PC-9 (cell line): ENCODE results near the gene TXNDC8. TPM values are rescaled to one million over a fixed set of nuclear protein-coding genes. Genes with fewer than 3 reads are reported as not detected.

Source experiments
- BruUV-seq: library from RNA; stranded (reverse); fragments of 400-500 nt; replicated peaks from 2 replicates; lab custom pipeline; 2021; lab: Mats Ljungman, UMichigan
- CTCF ChIA-PET: fragments of 300-600 bp; sonication (Branson Sonifier 250); formaldehyde crosslinking; loops from one replicate; lab custom pipeline; 2022; ENCODE audit warnings: antibody characterized with exemption; lab: Charles Lee
- POLR2A ChIA-PET: fragments of 300-600 bp; sonication (Branson Sonifier 250); formaldehyde crosslinking; loops from one replicate; lab custom pipeline; 2022; ENCODE audit warnings: antibody characterized with exemption; ENCODE audit not compliant: unreplicated experiment; lab: Charles Lee
- DNase-seq, 2 experiments: peaks; one replicate each; pipeline versions ENCODE4 v3.0.0 to v3.0.0-alpha.2; 2015 to 2022; ENCODE audit warnings: mixed read lengths in 1 of 2
- H2AFZ ChIP-seq: fragments of 200-600 bp; sonication (generic); 2 replicates; pipeline ENCODE4 v1.8.1; 2017; ENCODE audit warnings: antibody characterized with exemption
- H3F3A ChIP-seq: fragments of 200-600 bp; sonication (generic); 2 replicates; pipeline ENCODE4 v1.8.1; 2017; ENCODE audit warnings: antibody characterized with exemption, mild to moderate bottlenecking, low read depth; ENCODE audit not compliant: insufficient read depth
- H3K27ac ChIP-seq: fragments of 200-600 bp; sonication (generic); 2 replicates; pipeline ENCODE4 v1.6.1; 2016; ENCODE audit warnings: mixed run types
- H3K27me3 ChIP-seq: fragments of 200-600 bp; sonication (generic); 2 replicates; pipeline ENCODE4 v1.6.1; 2016; ENCODE audit warnings: low read depth, mixed run types; ENCODE audit not compliant: insufficient read depth
- H3K36me3 ChIP-seq: fragments of 200-600 bp; sonication (generic); 2 replicates; pipeline ENCODE4 v1.6.1; 2016; ENCODE audit warnings: low read depth, mixed run types
- H3K4me1 ChIP-seq: fragments of 200-600 bp; sonication (generic); replicated peaks from 2 replicates; pipeline ENCODE4 v1.6.1; 2016; ENCODE audit warnings: mixed run types; ENCODE audit not compliant: insufficient read depth
- H3K4me2 ChIP-seq: fragments of 200-600 bp; sonication (generic); 2 replicates; pipeline ENCODE4 v1.6.1; 2017; ENCODE audit warnings: mixed run types
- H3K4me3 ChIP-seq: fragments of 200-600 bp; sonication (generic); 2 replicates; pipeline ENCODE4 v1.6.1; 2016; ENCODE audit warnings: mixed run types
- H3K79me2 ChIP-seq: fragments of 200-600 bp; sonication (generic); 2 replicates; pipeline ENCODE4 v1.6.1; 2017; ENCODE audit warnings: low read depth, mixed run types
- H3K9me2 ChIP-seq: fragments of 200-600 bp; sonication (generic); 2 replicates; pipeline ENCODE4 v1.8.1; 2017; ENCODE audit warnings: mild to moderate bottlenecking; ENCODE audit not compliant: insufficient read depth
- H3K9me3 ChIP-seq: fragments of 200-600 bp; sonication (generic); 2 replicates; pipeline ENCODE4 v1.8.1; 2016; ENCODE audit warnings: low read depth; ENCODE audit not compliant: insufficient read depth
- H4K20me1 ChIP-seq: fragments of 200-600 bp; sonication (generic); 2 replicates; pipeline ENCODE4 v1.8.1; 2017; ENCODE audit not compliant: insufficient read depth
- CTCF ChIP-seq: fragments of 200-600 bp; sonication (generic); conservative IDR thresholded peaks from 2 replicates; pipeline ENCODE4 v1.6.1; 2017; ENCODE audit warnings: mixed run types, antibody characterized with exemption, mild to moderate bottlenecking, moderate library complexity
- EZH2 ChIP-seq: fragments of 200-600 bp; sonication (generic); IDR thresholded peaks from 2 replicates; pipeline ENCODE4 v1.8.0; 2017; ENCODE audit warnings: antibody characterized with exemption, low read depth
- intact Hi-C: fragments of 100-400 bp; cut with micrococcal nuclease; formaldehyde crosslinking; loops from one replicate; pipeline ENCODE4 v1.10.0; 2022; ENCODE audit not compliant: unreplicated experiment
- total RNA-seq: library from RNA; stranded (reverse); gene quantifications from 2 replicates; pipeline ENCODE4 v1.2.3, GENCODE V29; 2021

Gene TXNDC8
- total RNA-seq, 1 experiment from 2014 or later = not detected

- H3K9me3 ChIP-seq = no peaks in the 10 kb centered on the region
- H2AFZ ChIP-seq = no peak overlapping the region
- no peaks in the 10 kb centered on the region for H3K27me3 ChIP-seq
- H3K9me2 ChIP-seq = no peaks in the 10 kb centered on the region
- H3K79me2 ChIP-seq = peaks cover 26% of the 10 kb centered on the region
- no peak overlapping the region for H3K4me2 ChIP-seq
- CTCF ChIA-PET = no interaction called here
- intact Hi-C loops = no loop called here
- H3K36me3 ChIP-seq = no peaks in the 10 kb centered on the region
- H4K20me1 ChIP-seq = no peaks in the 10 kb centered on the region
- H3K4me1 ChIP-seq = peaks cover 26% of the 10 kb centered on the region
- H3F3A ChIP-seq = peaks cover 19% of the 10 kb centered on the region
- no peak for DNase-seq
- no peak for TF ChIP-seq EZH2
- no peak for TF ChIP-seq CTCF
- H3K27ac ChIP-seq = no peak overlapping the region
- BruUV-seq = no TSS peak
- no peak overlapping the region for H3K4me3 ChIP-seq
- POLR2A ChIA-PET = interaction anchor here (0.6 to 0.7 kb wide), 2 partner anchors 54 to 315 kb away, joined by 4 read pairs; no protein-coding TSS in a partner anchor
Measured at GRCh38 chr9:110260911-110261310, 76.8 kb downstream of the TXNDC8 start.

- Histone ChIP-seq H3K4me3 (no peak overlapping the region), H3F3A (peaks cover 19% of the 10 kb centered on the region), H2AFZ (no peak overlapping the region), H3K9me2 (no peaks in the 10 kb centered on the region), H4K20me1 (peaks cover 8% of the 10 kb centered on the region), H3K4me2 (peak overlapping the region; percentile 91), H3K27me3 (no peaks in the 10 kb centered on the region), H3K4me1 (peaks cover 26% of the 10 kb centered on the region), H3K79me2 (peaks cover 40% of the 10 kb centered on the region), H3K36me3 (peaks cover 7% of the 10 kb centered on the region; the same call in 1 of the 2 replicates), H3K27ac (peak overlapping the region; percentile 99; the same call in 1 of the 2 replicates), H3K9me3 (no peaks in the 10 kb centered on the region)
- intact Hi-C loops = loop anchor here (5.0 kb wide), 2 partner anchors 67 to 343 kb away; no protein-coding TSS in a partner anchor
- no peak for DNase-seq
- TF ChIP-seq EZH2 (no peak), CTCF (no peak)
- POLR2A ChIA-PET = no interaction called here
- no TSS peak for BruUV-seq
- CTCF ChIA-PET = no interaction called here
Measured at GRCh38 chr9:110259566-110259965, 78.1 kb downstream of the TXNDC8 start.

GRCh38 chr9:110258690-110259091, 79.0 kb downstream of the TXNDC8 start:
- POLR2A ChIA-PET = interaction anchor here (0.5 to 1.0 kb wide), 4 partner anchors 11 to 92 kb away, joined by 3 to 26 read pairs (median 4); no protein-coding TSS in a partner anchor

More at GRCh38 chr9:110258690-110259091, 79.0 kb downstream of the TXNDC8 start:
- peaks cover 19% of the 10 kb centered on the region for H3F3A ChIP-seq
- BruUV-seq = no TSS peak
- H3K79me2 ChIP-seq = peaks cover 49% of the 10 kb centered on the region
- intact Hi-C loops = loop anchor here (5.0 kb wide), 2 partner anchors 66 to 344 kb away; no protein-coding TSS in a partner anchor
- peaks cover 32% of the 10 kb centered on the region for H3K4me1 ChIP-seq
- no peak for DNase-seq
- peaks cover 16% of the 10 kb centered on the region for H4K20me1 ChIP-seq
- H3K4me3 ChIP-seq = peak overlapping the region; percentile 79; the same call in 1 of the 2 replicates
- H3K9me2 ChIP-seq = no peaks in the 10 kb centered on the region
- H3K9me3 ChIP-seq = no peaks in the 10 kb centered on the region
- H3K4me2 ChIP-seq = peak overlapping the region; percentile 91
- TF ChIP-seq CTCF (no peak), EZH2 (no peak)
- peak overlapping the region; percentile 99 for H3K27ac ChIP-seq
- CTCF ChIA-PET = interaction anchor here (0.6 kb wide), 1 partner anchor 324 kb away, joined by 3 read pairs; no protein-coding TSS in a partner anchor
- H2AFZ ChIP-seq = no peak overlapping the region
- no peaks in the 10 kb centered on the region for H3K27me3 ChIP-seq
- peaks cover 12% of the 10 kb centered on the region for H3K36me3 ChIP-seq
